MCF 10A (cell line): Measurements from ENCODE around the gene SP9. TPM values are rescaled to one million over a fixed set of nuclear protein-coding genes. Genes with fewer than 3 reads are reported as not detected.

Experiments
- BruUV-seq: library from RNA; stranded (reverse); fragments of 400-500 nt; replicated peaks from 2 replicates; lab custom pipeline; 2021; lab: Mats Ljungman, UMichigan
- CTCF ChIA-PET: fragments of 300-600 bp; sonication (Branson Sonifier 250); formaldehyde crosslinking; extraction: SDS; loops from one replicate; lab custom pipeline; 2021; ENCODE audit warnings: antibody characterized with exemption, inconsistent platforms; lab: Yijun Ruan, JAX
- POLR2A ChIA-PET: fragments of 300-600, 350-650 bp; sonication (Branson Sonifier 250); formaldehyde crosslinking; extraction: SDS; loops from one replicate; lab custom pipeline; 2020; ENCODE audit warnings: antibody characterized with exemption, inconsistent platforms; lab: Yijun Ruan, JAX
- DNase-seq: peaks from one replicate; pipeline ENCODE4 v3.0.0-alpha.2; 2018; ENCODE audit not compliant: unreplicated experiment
- H3K27ac Mint-ChIP-seq: one replicate; pipeline ENCODE4 v1.8.0; 2022; ENCODE audit warnings: mild to moderate bottlenecking, low read depth, mixed read lengths; ENCODE audit not compliant: unreplicated experiment
- H3K27me3 Mint-ChIP-seq: one replicate; pipeline ENCODE4 v1.8.0; 2022; ENCODE audit warnings: mixed read lengths; ENCODE audit not compliant: insufficient read depth, unreplicated experiment
- H3K36me3 Mint-ChIP-seq: one replicate; pipeline ENCODE4 v1.8.0; 2022; ENCODE audit warnings: mild to moderate bottlenecking, moderate library complexity, mixed read lengths; ENCODE audit not compliant: insufficient read depth, unreplicated experiment
- H3K4me1 Mint-ChIP-seq: one replicate; pipeline ENCODE4 v1.8.0; 2022; ENCODE audit warnings: mixed read lengths; ENCODE audit not compliant: insufficient read depth, unreplicated experiment
- H3K4me3 Mint-ChIP-seq: one replicate; pipeline ENCODE4 v1.8.0; 2022; ENCODE audit warnings: mild to moderate bottlenecking, moderate library complexity, mixed read lengths; ENCODE audit not compliant: unreplicated experiment
- H3K9me3 Mint-ChIP-seq: one replicate; pipeline ENCODE4 v1.8.0; 2022; ENCODE audit warnings: mixed read lengths; ENCODE audit not compliant: unreplicated experiment
- CTCF ChIP-seq: fragments of 200-600 bp; IDR thresholded peaks from one replicate; pipeline ENCODE4 v1.8.0; 2022; ENCODE audit warnings: antibody characterized with exemption, mild to moderate bottlenecking; ENCODE audit not compliant: unreplicated experiment
- intact Hi-C: fragments of 100-400 bp; cut with micrococcal nuclease; formaldehyde crosslinking; loops from 2 replicates; pipeline ENCODE4 v1.14.1; 2022
- total RNA-seq: library from RNA; stranded (reverse); gene quantifications from 2 replicates; pipeline ENCODE4 v1.2.3, GENCODE V29; 2022

SP9 gene
- total RNA-seq, 1 experiment from 2014 or later = not detected

GRCh38 chr2:174312581-174313234 lies 22.0 kb upstream of the SP9 start:
- CTCF ChIA-PET = interaction anchor here (0.8 kb wide), 1 partner anchor 44 kb away, joined by 3 read pairs; no protein-coding TSS in a partner anchor
- intact Hi-C loops = no loop called here

GRCh38 chr2:174322149-174322548 lies 12.6 kb upstream of the SP9 start:
- DNase-seq = no peak
- Mint-ChIP-seq H3K4me1 (no peaks in the 10 kb centered on the region), H3K36me3 (no peaks in the 10 kb centered on the region), H3K9me3 (no peaks in the 10 kb centered on the region), H3K27me3 (no peaks in the 10 kb centered on the region), H3K27ac (no peak overlapping the region), H3K4me3 (no peak overlapping the region)
- TF ChIP-seq CTCF = no peak
- POLR2A ChIA-PET = interaction anchor here (0.6 to 0.9 kb wide), 3 partner anchors 19 to 427 kb away, joined by 3 to 5 read pairs (median 4); no protein-coding TSS in a partner anchor
- CTCF ChIA-PET = interaction anchor here (0.6 kb wide), 2 partner anchors 242 to 920 kb away, joined by 3 read pairs; no protein-coding TSS in a partner anchor
- no TSS peak for BruUV-seq
- intact Hi-C loops = no loop called here

More at GRCh38 chr2:174312581-174313234, 22.0 kb upstream of the SP9 start:
- no peaks in the 10 kb centered on the region for H3K4me1 Mint-ChIP-seq
- H3K36me3 Mint-ChIP-seq = no peaks in the 10 kb centered on the region
- H3K27ac Mint-ChIP-seq = no peak overlapping the region
- H3K9me3 Mint-ChIP-seq = no peaks in the 10 kb centered on the region
- peak; percentile 6 for DNase-seq
- no peak overlapping the region for H3K4me3 Mint-ChIP-seq
- no TSS peak for BruUV-seq
- no peak for TF ChIP-seq CTCF
- peaks cover 11% of the 10 kb centered on the region for H3K27me3 Mint-ChIP-seq
- POLR2A ChIA-PET = no interaction called here

GRCh38 chr2:174322746-174323145 lies 12.0 kb upstream of the SP9 start:
- Mint-ChIP-seq H3K27ac (no peak overlapping the region), H3K36me3 (peaks cover 6% of the 10 kb centered on the region), H3K9me3 (no peaks in the 10 kb centered on the region), H3K27me3 (no peaks in the 10 kb centered on the region), H3K4me3 (no peak overlapping the region), H3K4me1 (no peaks in the 10 kb centered on the region)
- CTCF ChIA-PET = interaction anchor here (0.6 kb wide), 1 partner anchor 921 kb away, joined by 3 read pairs; no protein-coding TSS in a partner anchor
- POLR2A ChIA-PET = interaction anchor here (0.7 kb wide), 1 partner anchor 19 kb away, joined by 4 read pairs; no protein-coding TSS in a partner anchor
- no peak for TF ChIP-seq CTCF
- intact Hi-C loops = no loop called here
- no peak for DNase-seq
- BruUV-seq = no TSS peak

DNA sequence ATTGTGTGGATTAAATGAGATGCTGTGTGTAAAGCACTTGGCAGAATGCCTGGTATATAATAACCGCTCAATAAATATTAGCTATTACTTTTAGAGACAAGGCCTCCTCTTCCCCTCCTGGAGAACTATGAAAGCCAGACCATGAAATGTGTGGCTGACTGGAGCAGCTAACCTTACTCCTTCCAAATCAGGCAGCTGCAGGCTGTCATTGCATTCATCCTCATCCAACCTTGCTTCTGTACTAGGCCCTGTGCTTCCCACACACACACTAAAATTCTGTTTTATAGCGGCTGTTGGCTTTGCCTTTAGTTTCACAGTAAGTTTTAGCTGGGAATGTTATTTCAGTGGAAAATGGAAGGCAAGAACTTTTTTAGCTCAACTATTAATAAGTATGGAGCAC lies 10.2 kb upstream of the SP9 start:
- POLR2A ChIA-PET = interaction anchor here (0.6 to 1.0 kb wide), 2 partner anchors 10 to 1863 kb away, joined by 4 read pairs; no protein-coding TSS in a partner anchor
- no peak overlapping the region for H3K27ac Mint-ChIP-seq
- H3K27me3 Mint-ChIP-seq = peaks cover 7% of the 10 kb centered on the region
- no peak for TF ChIP-seq CTCF
- no peak overlapping the region for H3K4me3 Mint-ChIP-seq
- no TSS peak for BruUV-seq
- peaks cover 6% of the 10 kb centered on the region for H3K36me3 Mint-ChIP-seq
- intact Hi-C loops = no loop called here
- no peak for DNase-seq
- no peaks in the 10 kb centered on the region for H3K9me3 Mint-ChIP-seq
- H3K4me1 Mint-ChIP-seq = no peaks in the 10 kb centered on the region
- CTCF ChIA-PET = interaction anchor here (0.6 to 1.3 kb wide), 3 partner anchors 16 to 441 kb away, joined by 3 to 8 read pairs (median 3); no protein-coding TSS in a partner anchor
